Pancreas (tissue), 10 donors: ENCODE measurements around the gene DYNLT1. TPM values are rescaled to one million over a fixed set of nuclear protein-coding genes. Genes with fewer than 3 reads are reported as not detected.
A peak's percentile ranks its signal among the peaks of the same experiment; 100 is the strongest.
"Not testable (repeated sequence)": the region's sequence is repeated elsewhere in the genome, so short reads cannot be mapped to it uniquely, and the experiment has no call there.

Experiments used
- ATAC-seq, 4 donors: fragments of 200-7000 bp; cut with Tn5 transposase; one replicate each; pipeline versions ENCODE4 v1.8.0 to v1.9.1; 2020; ENCODE audit warnings: mild to moderate bottlenecking in 4 of 4, moderate library complexity in 4 of 4
- DNase-seq, 6 donors: peaks; one replicate each; pipeline ENCODE4 v3.0.0-alpha.2; 2020
- FAIRE-seq: peaks from 2 replicates; lab custom pipeline; 2012; peaks lifted over from hg19 to GRCh38; lab: Jason Lieb, UNC
- H3K27ac ChIP-seq, 4 donors: fragments of 200-600 bp; sonication (generic); 1 replicate in 3 of 4; 2 replicates in 1 of 4; pipeline versions ENCODE4 v1.5.0 to v1.8.0; 2020
- H3K27me3 ChIP-seq, 4 donors: fragments of 200-600 bp; one replicate each; pipeline ENCODE4 v1.8.0; 2021
- H3K36me3 ChIP-seq, 3 donors: fragments of 200-600 bp; sonication (generic) in 1 of 3; one replicate each; pipeline versions ENCODE4 v1.5.0 to v1.8.0; 2020 to 2021
- H3K4me1 ChIP-seq, 3 donors: fragments of 200-600 bp; one replicate each; pipeline ENCODE4 v1.8.0; 2021
- H3K4me3 ChIP-seq, 4 donors: fragments of 200-600 bp; sonication (generic) in 2 of 4; one replicate each; pipeline versions ENCODE4 v1.5.0 to v1.8.0; 2020 to 2021
- H3K9me3 ChIP-seq, 4 donors: fragments of 200-600 bp; one replicate each; pipeline ENCODE4 v1.8.0; 2021
- WGBS, 2 donors: extraction: QIAGEN DNeasy Blood & Tissue Kit; methylation state at CpG; one replicate each; pipeline ENCODE4 v1.1.7; 2013; 5-methylcytosine and 5-hydroxymethylcytosine counted together
- intact Hi-C, 3 donors: fragments of 100-400 bp; cut with DNase I; formaldehyde crosslinking; loops; one replicate each; pipeline versions ENCODE4 v1.11.1 to v1.14.2; 2022
- polyA plus RNA-seq, 2 donors: library from polyadenylated mRNA; stranded (reverse); fragments of 200-250 nt; gene quantifications; one replicate each; pipeline ENCODE4 v1.2.3, GENCODE V29; 2013
- total RNA-seq, 6 donors: library from RNA; stranded (reverse); fragmentation: NEBNext Ultra II Directional in 4 of 6; extraction: Animal tissue kit (Norgen Biotek cat#: 25700) in 4 of 6; gene quantifications; one replicate each; pipeline versions ENCODE4 v1.2.1 to v1.2.4, GENCODE V29; 2021 to 2023
- TF ChIP-seq, protein P1 (sequence below), 4 donors: fragments of 200-600 bp; sonication (generic) in 3 of 4; IDR thresholded peaks; one replicate each; pipeline versions ENCODE4 v1.5.0 to v1.8.0; 2021; ENCODE audit warnings: antibody characterized with exemption in 4 of 4
- donor health status: healthy with polysubstance abuse.
- donor health status: DM: no; HTN: no; CAD: no; lungs with moderate emphysema.
- donor health status: DM: no; HTN: no; CAD: no.
- donor health status: control.
- donor health status: control.
- donor health status: Bipolar disorder and iron deficiency.
- donor health status: DM: yes; HTN: yes; CAD: no.
- donor health status: DM: no; HTN: no; CAD: no.
- donor health status: DM: no; HTN: no; CAD: no.
- donor health status: DM: yes; HTN: yes; CAD: no.

The DYNLT1 gene
- total and polyA plus RNA-seq, 8 donors = 19.0 to 80.9 (median 36.8) TPM

DNA sequence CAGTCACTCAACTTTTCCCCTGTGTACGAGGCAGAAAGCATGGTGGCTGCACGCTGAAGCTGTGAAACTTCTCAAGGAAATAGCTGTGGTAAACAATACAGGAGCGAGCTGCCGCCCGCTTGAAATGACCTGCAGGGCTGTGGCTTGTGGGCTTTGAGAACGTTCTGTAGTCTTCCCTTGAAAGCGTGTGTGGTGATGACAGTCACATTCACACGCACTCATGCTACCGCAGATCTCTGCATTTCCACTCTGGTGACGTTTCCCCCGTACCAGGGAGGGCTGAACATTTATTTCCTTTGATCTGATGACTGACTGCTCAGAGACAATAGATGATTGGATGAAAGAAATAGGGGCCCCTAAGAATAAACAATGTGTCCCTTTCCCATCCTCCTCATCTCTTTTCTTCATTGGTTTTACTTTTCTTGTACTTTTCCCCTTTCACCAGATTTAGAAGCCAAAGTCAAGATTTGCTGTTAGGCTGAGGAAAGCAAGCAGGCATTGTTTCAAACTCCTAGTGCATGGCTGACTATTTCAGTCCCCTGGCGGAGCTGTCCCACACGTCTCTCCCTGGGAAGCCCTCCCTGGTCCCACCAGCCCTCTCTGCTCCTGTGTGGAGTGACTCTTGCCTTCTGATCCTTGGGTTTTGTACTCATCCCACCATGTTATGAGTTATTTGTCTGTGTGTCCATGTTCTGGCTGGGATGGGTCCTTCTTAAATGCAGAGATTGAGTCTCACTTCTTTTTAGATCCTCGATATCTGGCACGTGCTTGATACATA, 9.2 kb upstream of the DYNLT1 start:
- no peaks in the 10 kb centered on the region for H3K27me3 ChIP-seq
- FAIRE-seq (no peak), ATAC-seq (peak; percentile 57 to 74 (median 62)), DNase-seq (peak in 2 of 6 donors; percentile 40)
- H3K36me3 ChIP-seq = no peaks in the 10 kb centered on the region
- peak overlapping the region in 2 of 4 donors; percentile 22 to 48 for H3K27ac ChIP-seq
- intact Hi-C loops = no loop called here
- no peaks in the 10 kb centered on the region for H3K9me3 ChIP-seq
- no peak overlapping the region for H3K4me3 ChIP-seq
- peaks cover 0 to 11% (median 0%) of the 10 kb centered on the region in 3 donors for H3K4me1 ChIP-seq
- WGBS, 2 donors = 57 to 64% methylated on average over 15 of the region's 15 CpGs
- TF ChIP-seq, protein P1, sequence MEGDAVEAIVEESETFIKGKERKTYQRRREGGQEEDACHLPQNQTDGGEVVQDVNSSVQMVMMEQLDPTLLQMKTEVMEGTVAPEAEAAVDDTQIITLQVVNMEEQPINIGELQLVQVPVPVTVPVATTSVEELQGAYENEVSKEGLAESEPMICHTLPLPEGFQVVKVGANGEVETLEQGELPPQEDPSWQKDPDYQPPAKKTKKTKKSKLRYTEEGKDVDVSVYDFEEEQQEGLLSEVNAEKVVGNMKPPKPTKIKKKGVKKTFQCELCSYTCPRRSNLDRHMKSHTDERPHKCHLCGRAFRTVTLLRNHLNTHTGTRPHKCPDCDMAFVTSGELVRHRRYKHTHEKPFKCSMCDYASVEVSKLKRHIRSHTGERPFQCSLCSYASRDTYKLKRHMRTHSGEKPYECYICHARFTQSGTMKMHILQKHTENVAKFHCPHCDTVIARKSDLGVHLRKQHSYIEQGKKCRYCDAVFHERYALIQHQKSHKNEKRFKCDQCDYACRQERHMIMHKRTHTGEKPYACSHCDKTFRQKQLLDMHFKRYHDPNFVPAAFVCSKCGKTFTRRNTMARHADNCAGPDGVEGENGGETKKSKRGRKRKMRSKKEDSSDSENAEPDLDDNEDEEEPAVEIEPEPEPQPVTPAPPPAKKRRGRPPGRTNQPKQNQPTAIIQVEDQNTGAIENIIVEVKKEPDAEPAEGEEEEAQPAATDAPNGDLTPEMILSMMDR (IDR thresholded peaks at IDR 0.05) = no peak

DNA sequence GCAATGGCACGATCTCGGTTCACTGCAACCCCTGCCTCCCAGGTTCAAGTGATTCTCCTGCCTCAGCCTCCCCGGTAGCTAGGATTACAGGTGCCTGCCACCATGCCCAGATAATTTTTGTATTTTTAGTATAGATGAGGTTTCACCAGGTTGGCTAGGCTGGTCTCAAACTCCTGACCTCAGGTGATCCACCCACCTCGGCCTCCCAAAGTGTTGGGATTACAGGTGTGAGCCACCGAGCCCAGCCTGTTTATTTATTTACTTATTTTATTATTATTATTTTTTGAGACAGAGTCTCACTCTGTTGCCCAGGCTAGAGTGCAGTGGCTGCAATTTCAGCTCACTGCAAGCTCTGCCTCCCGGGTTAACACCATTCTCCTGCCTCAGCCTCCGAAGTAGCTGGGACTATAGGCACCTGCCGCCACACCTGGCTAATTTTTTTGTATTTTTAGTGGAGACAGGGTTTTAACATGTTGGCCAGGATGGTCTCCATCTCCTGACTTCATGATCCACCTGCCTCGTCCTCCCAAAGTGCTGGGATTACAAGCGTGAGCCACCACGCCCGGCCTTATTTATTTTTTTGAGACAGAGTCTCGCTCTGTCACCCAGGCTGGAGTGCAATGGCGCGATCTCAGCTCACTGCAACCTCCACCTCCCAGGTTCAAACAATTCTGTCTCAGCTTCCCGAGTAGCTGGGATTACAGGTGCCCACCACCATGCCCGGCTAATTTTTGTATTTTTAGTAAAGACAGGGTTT, 7.6 kb upstream of the DYNLT1 start:
- peaks cover 0 to 11% (median 0%) of the 10 kb centered on the region in 3 donors for H3K4me1 ChIP-seq
- intact Hi-C loops, H3K27ac ChIP-seq, H3K4me3 ChIP-seq, ATAC-seq, DNase-seq, H3K9me3 ChIP-seq, H3K27me3 ChIP-seq, FAIRE-seq, H3K36me3 ChIP-seq: not testable (repeated sequence)
- WGBS, 2 donors = 82 to 97% methylated on average over 17 of the region's 17 CpGs

DNA sequence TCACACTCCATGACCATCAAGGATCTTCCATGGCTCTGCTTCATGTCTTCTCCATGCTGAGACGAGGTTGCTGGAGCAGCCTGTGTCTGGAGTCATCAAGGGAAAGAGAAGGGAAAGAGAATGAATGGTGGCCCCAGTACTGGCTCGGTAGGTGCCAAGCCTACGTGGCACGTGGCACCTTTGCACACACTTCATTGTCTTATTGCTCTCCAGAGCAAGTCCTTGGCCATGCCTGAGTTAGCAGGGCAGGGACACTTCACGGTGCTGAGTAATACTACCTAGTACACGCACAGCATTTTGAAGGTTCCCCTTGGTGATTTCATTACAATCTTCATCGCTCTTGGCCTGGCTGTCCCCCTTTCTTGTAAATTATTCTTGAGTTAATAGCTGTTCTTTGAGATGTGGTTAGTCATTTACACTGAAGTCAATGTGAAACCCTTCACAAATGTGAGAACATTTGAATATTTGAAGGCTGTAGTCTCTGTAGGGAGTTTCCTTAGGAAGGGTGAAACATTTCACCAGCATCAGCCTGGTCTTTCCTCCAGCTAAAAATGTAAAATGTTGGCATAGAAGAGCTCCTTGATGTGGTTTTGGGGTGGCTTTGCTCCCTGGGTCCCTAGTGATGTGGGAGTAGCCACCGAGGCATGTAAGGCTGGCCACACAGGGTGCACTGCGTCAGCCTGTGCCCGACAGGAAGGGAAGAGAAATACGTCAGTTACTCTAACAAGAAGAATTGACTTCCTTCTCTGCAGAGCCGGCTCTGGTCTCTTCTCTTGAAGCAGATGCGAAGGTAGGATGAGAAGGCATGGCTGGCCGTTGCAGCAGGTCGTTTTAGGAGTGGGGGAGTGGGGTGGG, 5.0 kb upstream of the DYNLT1 start, which contains the start of gene SYTL3:
TSS of gene SYTL3 (plus strand) at position 766 of the 855 bp plus-strand sequence. CDS start 13,215 bp downstream, outside the sequence.
- Histone ChIP-seq H3K27ac (peak within 1 kb of the TSS in 2 of 4 donors; percentile 1 to 50), H3K9me3 (no peaks in the 10 kb centered on the region), H3K4me1 (peaks cover 0 to 4% (median 0%) of the 10 kb centered on the region in 3 donors), H3K27me3 (no peaks in the 10 kb centered on the region), H3K4me3 (no peak within 1 kb of the TSS), H3K36me3 (no peaks in the 10 kb centered on the region)
- DNase-seq (peak in 1 of 6 donors; percentile 52), FAIRE-seq (no peak), ATAC-seq (peak in 2 of 4 donors; percentile 25 to 38)
- TF ChIP-seq, protein P1 (IDR thresholded peaks at IDR 0.05) = no peak
- intact Hi-C loops = no loop called here
- 67 to 75% methylated on average over 15 of the region's 15 CpGs for WGBS, 2 donors

DNA sequence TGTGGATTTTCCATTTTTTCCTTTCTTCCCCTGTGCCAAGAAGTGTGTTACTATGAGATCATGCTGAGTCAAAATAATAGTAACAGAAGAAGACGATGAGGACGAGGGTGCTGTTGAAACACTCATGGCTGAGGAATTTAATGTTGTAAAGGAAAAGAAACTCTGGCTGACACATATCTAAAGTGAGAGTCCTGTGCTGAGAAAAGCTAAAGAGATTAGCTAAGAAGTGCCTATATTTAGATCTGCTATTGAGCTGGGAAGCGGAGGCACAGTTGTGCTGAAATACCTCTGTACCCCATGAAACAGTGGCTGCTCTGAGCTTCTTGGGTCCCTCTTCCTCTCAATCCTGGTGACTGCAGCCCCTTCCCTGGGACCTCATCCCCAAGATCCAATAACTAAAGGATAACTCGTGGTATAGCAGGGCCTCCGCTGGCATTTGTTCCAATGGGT, 4.2 kb upstream of the DYNLT1 start:
- no peak for FAIRE-seq
- no peak overlapping the region for H3K27ac ChIP-seq
- DNase-seq = no peak

More for the DNA sequence above, 4.2 kb upstream of the DYNLT1 start:
- Histone ChIP-seq H3K4me3 (no peak overlapping the region), H3K27me3 (no peaks in the 10 kb centered on the region), H3K36me3 (no peaks in the 10 kb centered on the region), H3K4me1 (no peaks in the 10 kb centered on the region), H3K9me3 (no peaks in the 10 kb centered on the region)
- intact Hi-C loops = no loop called here
- TF ChIP-seq, protein P1 (IDR thresholded peaks at IDR 0.05) = no peak
- 84 to 90% methylated on average over 5 of the region's 5 CpGs for WGBS, 2 donors
- no peak for ATAC-seq
